CD14-positive monocyte (primary cell): ENCODE results near the gene SLC38A3. TPM values are rescaled to one million over a fixed set of nuclear protein-coding genes. Genes with fewer than 3 reads are reported as not detected.

Experiments used
- DNase-seq, 3 donors: peaks; one replicate each; pipeline ENCODE4 v3.0.0-alpha.2; 2011 to 2022
- H2AFZ ChIP-seq: 2 replicates; pipeline ENCODE4 v1.6.0; 2012; ENCODE audit warnings: mild to moderate bottlenecking, low read depth, low read length, inconsistent platforms; ENCODE audit not compliant: insufficient read depth, poor library complexity, severe bottlenecking
- H3K27ac ChIP-seq, 2 donors: 1 replicate in 1 of 2; 2 replicates in 1 of 2; pipeline ENCODE4 v1.5.1; 2012 to 2013; ENCODE audit warnings: low read length in 2 of 2, control low read depth in 1 of 2, inconsistent platforms in 1 of 2, low read depth in 1 of 2, mild to moderate bottlenecking in 1 of 2
- H3K27me3 ChIP-seq, 2 donors: one replicate each; pipeline versions ENCODE4 v1.6.0 to v1.6.1; 2011 to 2013; ENCODE audit warnings: low read length in 2 of 2; ENCODE audit not compliant: control insufficient read depth in 2 of 2, insufficient read depth in 2 of 2
- H3K36me3 ChIP-seq, 2 donors: replicated peaks in 1 of 2; 1 replicate in 1 of 2; 2 replicates in 1 of 2; pipeline versions ENCODE4 v1.5.1 to v1.6.1; 2012 to 2013; ENCODE audit warnings: low read length in 2 of 2, control low read depth in 1 of 2, inconsistent platforms in 1 of 2, mild to moderate bottlenecking in 1 of 2; ENCODE audit not compliant: insufficient read depth in 2 of 2, control insufficient read depth in 1 of 2
- H3K4me1 ChIP-seq, 2 donors: 1 replicate in 1 of 2; 2 replicates in 1 of 2; pipeline versions ENCODE4 v1.5.1 to v1.6.1; 2012 to 2013; ENCODE audit warnings: low read length in 2 of 2, control low read depth in 1 of 2, inconsistent platforms in 1 of 2, mild to moderate bottlenecking in 1 of 2, moderate library complexity in 1 of 2; ENCODE audit not compliant: insufficient read depth in 2 of 2, control insufficient read depth in 1 of 2
- H3K4me2 ChIP-seq: replicated peaks from 2 replicates; pipeline ENCODE3; 2012; ENCODE audit warnings: low read length, moderate library complexity, mild to moderate bottlenecking; ENCODE audit not compliant: poor library complexity, severe bottlenecking; ENCODE audit errors: extremely low read depth
- H3K4me3 ChIP-seq, 3 experiments: fragments of 200-600 bp in 1 of 3; sonication (generic) in 1 of 3; replicated peaks in 1 of 3; 1 replicate in 2 of 3; 2 replicates in 1 of 3; pipeline ENCODE4 v1.5.1; 2011 to 2013; ENCODE audit warnings: low read length in 3 of 3, mild to moderate bottlenecking in 3 of 3, control low read depth in 2 of 3, low read depth in 2 of 3, inconsistent platforms in 1 of 3, moderate library complexity in 1 of 3
- H3K79me2 ChIP-seq: 2 replicates; pipeline ENCODE4 v1.6.0; 2012; ENCODE audit warnings: mild to moderate bottlenecking, control low read depth, inconsistent platforms, low read length, moderate library complexity; ENCODE audit not compliant: insufficient read depth
- H3K9ac ChIP-seq: 2 replicates; pipeline ENCODE4 v1.6.0; 2017; ENCODE audit warnings: low read length, mild to moderate bottlenecking; ENCODE audit not compliant: insufficient read depth, poor library complexity, severe bottlenecking
- H3K9me3 ChIP-seq, 2 donors: replicated peaks in 1 of 2; 1 replicate in 1 of 2; 2 replicates in 1 of 2; pipeline versions ENCODE4 v1.5.1 to v1.6.1; 2012 to 2013; ENCODE audit warnings: low read length in 2 of 2, control low read depth in 1 of 2; ENCODE audit not compliant: control insufficient read depth in 1 of 2, insufficient read depth in 1 of 2
- H4K20me1 ChIP-seq: 2 replicates; pipeline ENCODE4 v1.6.0; 2012; ENCODE audit warnings: mild to moderate bottlenecking, low read length, control low read depth, moderate library complexity; ENCODE audit not compliant: insufficient read depth
- H3K27ac Mint-ChIP-seq, 7 donors: one replicate each; pipeline ENCODE4 v1.8.0; 2020; ENCODE audit warnings: mild to moderate bottlenecking in 7 of 7, mixed read lengths in 7 of 7, moderate library complexity in 6 of 7, inconsistent platforms in 2 of 7
- H3K27me3 Mint-ChIP-seq, 3 donors: one replicate each; pipeline ENCODE4 v1.8.0; 2021 to 2022; ENCODE audit warnings: low read depth in 3 of 3, mild to moderate bottlenecking in 3 of 3, mixed read lengths in 3 of 3, moderate library complexity in 3 of 3, inconsistent platforms in 1 of 3
- H3K36me3 Mint-ChIP-seq, 2 donors: one replicate each; pipeline ENCODE4 v1.8.0; 2020; ENCODE audit warnings: mixed read lengths in 2 of 2, inconsistent platforms in 1 of 2, mild to moderate bottlenecking in 1 of 2
- H3K4me1 Mint-ChIP-seq: one replicate; pipeline ENCODE4 v1.8.0; 2020; ENCODE audit warnings: mild to moderate bottlenecking, mixed read lengths
- H3K4me3 Mint-ChIP-seq, 2 donors: one replicate each; pipeline ENCODE4 v1.8.0; 2020; ENCODE audit warnings: mild to moderate bottlenecking in 2 of 2, mixed read lengths in 2 of 2, moderate library complexity in 1 of 2
- H3K9me3 Mint-ChIP-seq, 7 donors: one replicate each; pipeline ENCODE4 v1.8.0; 2020 to 2022; ENCODE audit warnings: mixed read lengths in 7 of 7, mild to moderate bottlenecking in 6 of 7, moderate library complexity in 6 of 7, inconsistent platforms in 2 of 7
- CTCF ChIP-seq: fragments of 200-600 bp; IDR thresholded peaks from one replicate; pipeline ENCODE4 v1.8.0; 2022; ENCODE audit warnings: antibody characterized with exemption, mild to moderate bottlenecking
- WGBS: methylation state at CpG from one replicate; pipeline ENCODE4 v1.1.5; 2013; ENCODE audit warnings: missing lambda C conversion rate; ENCODE audit not compliant: insufficient coverage; 5-methylcytosine and 5-hydroxymethylcytosine counted together
- intact Hi-C, 2 donors: fragments of 100-400 bp; cut with micrococcal nuclease; formaldehyde crosslinking; loops; one replicate each; pipeline versions ENCODE4 v1.15.0 to v1.15.1; 2023
- polyA plus RNA-seq, 3 donors: library from polyadenylated mRNA; depleted of rRNA in 1 of 3; unstranded in 2 of 3; stranded (reverse) in 1 of 3; fragments of 300-500 nt in 2 of 3; fragments of >200 nt in 1 of 3; fragmentation: Illumina TruSeq in 2 of 3; gene quantifications; 1 replicate in 2 of 3; 2 replicates in 1 of 3; pipeline ENCODE4 v1.2.3, GENCODE V29; 2012 to 2021

Gene SLC38A3
- polyA plus RNA-seq, 3 donors = not detected

DNA sequence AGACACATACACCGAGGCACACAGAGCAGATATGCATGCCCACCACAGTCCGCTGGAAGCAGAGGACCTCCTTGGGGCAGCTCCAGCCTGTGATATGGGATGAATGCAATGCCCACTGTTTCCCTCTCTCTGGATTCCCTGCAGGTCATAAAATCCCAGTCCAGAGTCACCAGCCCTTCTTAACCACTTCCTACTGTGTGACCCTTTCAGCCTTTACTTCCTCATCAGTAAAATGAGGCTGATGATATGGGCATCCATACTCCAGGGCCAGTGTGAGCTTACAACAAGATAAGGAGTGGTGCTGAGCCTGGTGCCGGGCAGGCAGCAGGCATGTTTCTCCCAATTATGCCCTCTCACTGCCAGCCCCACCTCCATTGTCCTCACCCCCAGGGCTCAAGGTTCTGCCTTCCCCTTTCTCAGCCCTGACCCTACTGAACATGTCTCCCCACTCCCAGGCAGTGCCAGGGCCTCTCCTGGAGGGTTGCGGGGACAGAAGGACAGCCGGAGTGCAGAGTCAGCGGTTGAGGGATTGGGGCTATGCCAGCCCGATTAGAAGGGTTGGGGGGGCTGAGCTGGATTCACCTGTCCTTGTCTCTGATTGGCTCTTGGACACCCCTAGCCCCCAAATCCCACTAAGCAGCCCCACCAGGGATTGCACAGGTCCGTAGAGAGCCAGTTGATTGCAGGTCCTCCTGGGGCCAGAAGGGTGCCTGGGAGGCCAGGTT lies 14.0 kb upstream of the SLC38A3 start, which contains the start of gene GNAT1:
Gene GNAT1, plus strand, starts transcription at position 675 of the 725 bp plus-strand sequence. CDS start 116 bp downstream, outside the sequence.
- Histone ChIP-seq H4K20me1 (no peaks in the 10 kb centered on the region), H2AFZ (peak within 1 kb of the TSS; percentile 41), H3K27me3 (peaks cover 15 to 32% of the 10 kb centered on the region in 2 donors), H3K36me3 (no peaks in the 10 kb centered on the region), H3K27ac (peak within 1 kb of the TSS in 1 of 2 donors; percentile 53), H3K9ac (no peak within 1 kb of the TSS), H3K4me1 (peaks cover 25 to 37% of the 10 kb centered on the region in 2 donors), H3K4me3 (peak within 1 kb of the TSS in 1 of 3 experiments; percentile 28), H3K9me3 (peaks cover 0 to 10% of the 10 kb centered on the region in 2 donors), H3K4me2 (peak within 1 kb of the TSS; percentile 36), H3K79me2 (no peaks in the 10 kb centered on the region)
- no peak for TF ChIP-seq CTCF
- DNase-seq = peak; percentile 21 to 42 (median 31)
- Mint-ChIP-seq H3K4me1 (peaks cover 27% of the 10 kb centered on the region), H3K27ac (peak within 1 kb of the TSS; percentile 41 to 82 (median 71)), H3K27me3 (peaks cover 26 to 34% (median 34%) of the 10 kb centered on the region in 3 donors), H3K9me3 (peaks cover 0 to 11% (median 3%) of the 10 kb centered on the region in 7 donors), H3K36me3 (no peaks in the 10 kb centered on the region), H3K4me3 (peak within 1 kb of the TSS; percentile 26 to 41)
- WGBS = 80% methylated on average over 2 of the region's 8 CpGs
- intact Hi-C loops = no loop called here

DNA sequence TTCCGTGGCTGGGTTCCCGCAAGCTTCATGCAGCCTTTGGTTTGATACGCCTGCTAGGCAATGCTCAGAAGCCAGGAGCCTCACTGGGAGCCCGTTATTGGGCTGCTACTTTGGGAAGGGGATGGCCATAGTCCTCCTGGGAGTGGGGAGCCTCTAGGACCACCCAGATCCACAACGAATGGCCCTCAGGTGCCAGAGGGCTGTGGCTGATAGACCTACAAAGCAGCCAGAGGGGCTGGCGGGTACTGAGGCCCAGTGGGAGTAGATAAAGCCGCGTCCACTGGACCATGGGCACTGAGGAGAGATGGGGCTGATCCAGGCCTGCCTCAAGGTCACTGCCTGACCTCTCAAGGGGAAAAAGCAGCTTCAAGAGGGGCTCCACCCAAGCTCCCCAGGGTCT lies 12.9 kb upstream of the SLC38A3 start:
- no peaks in the 10 kb centered on the region for H3K36me3 ChIP-seq
- no peak overlapping the region for H2AFZ ChIP-seq
- peaks cover 15 to 33% of the 10 kb centered on the region in 2 donors for H3K27me3 ChIP-seq
- no peak overlapping the region for H3K27ac Mint-ChIP-seq
- H3K9ac ChIP-seq = no peak overlapping the region
- no peak for DNase-seq
- H3K9me3 ChIP-seq = peaks cover 0 to 10% of the 10 kb centered on the region in 2 donors
- H3K27ac ChIP-seq = no peak overlapping the region
- no peaks in the 10 kb centered on the region for H3K36me3 Mint-ChIP-seq
- intact Hi-C loops = loop anchor here (1.0 kb wide), 2 partner anchors 34 to 81 kb away; no protein-coding TSS in a partner anchor
- H3K27me3 Mint-ChIP-seq = peaks cover 31 to 41% (median 39%) of the 10 kb centered on the region in 3 donors
- peaks cover 25 to 37% of the 10 kb centered on the region in 2 donors for H3K4me1 ChIP-seq
- H3K4me1 Mint-ChIP-seq = peaks cover 27% of the 10 kb centered on the region
- 99% methylated on average over 7 of the region's 8 CpGs for WGBS
- H3K4me3 ChIP-seq = no peak overlapping the region
- no peaks in the 10 kb centered on the region for H4K20me1 ChIP-seq
- no peaks in the 10 kb centered on the region for H3K79me2 ChIP-seq
- H3K4me3 Mint-ChIP-seq = no peak overlapping the region
- no peak overlapping the region for H3K4me2 ChIP-seq
- H3K9me3 Mint-ChIP-seq = peaks cover 0 to 11% (median 5%) of the 10 kb centered on the region in 7 donors
- no peak for TF ChIP-seq CTCF
